ENCODE measurements around the gene KIFBP. TPM values are rescaled to one million over a fixed set of nuclear protein-coding genes. Genes with fewer than 3 reads are reported as not detected.

Gene KIFBP
- total and polyA plus RNA-seq, 7 donors, result 12.2 to 34.6 (median 21.0) TPM

DNA sequence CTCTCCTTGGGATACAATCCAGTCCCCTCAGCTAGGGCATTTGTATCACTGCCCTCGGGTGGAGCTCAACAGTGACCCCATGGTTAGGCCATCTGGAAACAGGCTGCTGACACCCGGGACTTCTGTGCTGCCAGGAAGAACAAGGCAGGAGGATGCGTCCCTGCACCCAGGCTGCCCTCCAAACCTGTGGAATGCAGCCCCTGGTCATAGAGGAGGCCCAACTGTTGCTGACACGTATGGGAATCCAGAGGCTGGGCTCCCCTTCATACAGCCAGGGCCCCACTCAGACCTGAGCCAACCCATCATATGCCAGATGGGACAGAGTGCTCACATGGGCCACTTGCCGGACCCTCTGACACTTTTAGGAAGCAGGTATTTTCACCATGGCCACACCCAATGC is 53.8 kb downstream of the KIFBP start:
- WGBS, 2 donors, result 82 to 89% methylated on average over 5 of the region's 5 CpGs
- no peaks in the 10 kb centered on the region for H3K9me3 ChIP-seq
- intact Hi-C loops (cut with DNase I), result no loop called here
- H3K27ac ChIP-seq, result no peak overlapping the region
- TF ChIP-seq, protein P1, sequence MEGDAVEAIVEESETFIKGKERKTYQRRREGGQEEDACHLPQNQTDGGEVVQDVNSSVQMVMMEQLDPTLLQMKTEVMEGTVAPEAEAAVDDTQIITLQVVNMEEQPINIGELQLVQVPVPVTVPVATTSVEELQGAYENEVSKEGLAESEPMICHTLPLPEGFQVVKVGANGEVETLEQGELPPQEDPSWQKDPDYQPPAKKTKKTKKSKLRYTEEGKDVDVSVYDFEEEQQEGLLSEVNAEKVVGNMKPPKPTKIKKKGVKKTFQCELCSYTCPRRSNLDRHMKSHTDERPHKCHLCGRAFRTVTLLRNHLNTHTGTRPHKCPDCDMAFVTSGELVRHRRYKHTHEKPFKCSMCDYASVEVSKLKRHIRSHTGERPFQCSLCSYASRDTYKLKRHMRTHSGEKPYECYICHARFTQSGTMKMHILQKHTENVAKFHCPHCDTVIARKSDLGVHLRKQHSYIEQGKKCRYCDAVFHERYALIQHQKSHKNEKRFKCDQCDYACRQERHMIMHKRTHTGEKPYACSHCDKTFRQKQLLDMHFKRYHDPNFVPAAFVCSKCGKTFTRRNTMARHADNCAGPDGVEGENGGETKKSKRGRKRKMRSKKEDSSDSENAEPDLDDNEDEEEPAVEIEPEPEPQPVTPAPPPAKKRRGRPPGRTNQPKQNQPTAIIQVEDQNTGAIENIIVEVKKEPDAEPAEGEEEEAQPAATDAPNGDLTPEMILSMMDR (IDR thresholded peaks at IDR 0.05), result no peak
- TF ChIP-seq EP300 (IDR thresholded peaks at IDR 0.05), result no peak
- TF ChIP-seq POLR2AphosphoS5 (IDR thresholded peaks at IDR 0.05), result no peak
- TF ChIP-seq POLR2A (IDR thresholded peaks at IDR 0.05), result no peak
- no peaks in the 10 kb centered on the region for H3K36me3 ChIP-seq
- H3K27me3 ChIP-seq, result no peaks in the 10 kb centered on the region
- DNase-seq, result no peak
- H3K4me3 ChIP-seq, result no peak overlapping the region
- no peaks in the 10 kb centered on the region for H3K4me1 ChIP-seq

DNA sequence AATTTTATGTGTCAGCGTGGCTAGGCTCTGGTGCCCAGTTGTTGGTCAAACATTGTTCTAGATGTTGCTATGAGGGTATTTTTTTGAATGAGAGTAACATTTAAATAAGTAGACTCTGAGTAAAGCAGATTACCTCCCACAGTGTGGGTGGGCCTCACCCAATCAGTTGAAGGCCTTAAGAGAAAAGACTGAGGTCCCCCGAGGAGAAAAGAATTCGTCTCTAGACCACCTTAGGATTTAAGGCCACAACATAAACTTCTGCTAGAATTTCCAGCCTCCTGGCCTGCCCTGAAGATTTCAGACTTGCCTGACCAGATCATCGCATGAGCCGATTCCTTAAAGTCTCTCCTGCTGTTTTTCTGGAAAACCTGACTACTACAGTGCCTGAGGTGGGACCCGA is 54.2 kb downstream of the KIFBP start:
- intact Hi-C loops (cut with DNase I), result no loop called here
- Histone ChIP-seq H3K36me3 (no peaks in the 10 kb centered on the region), H3K4me3 (no peak overlapping the region), H3K27ac (no peak overlapping the region), H3K9me3 (no peaks in the 10 kb centered on the region), H3K27me3 (no peaks in the 10 kb centered on the region), H3K4me1 (no peaks in the 10 kb centered on the region)
- 93 to 96% methylated on average over 6 of the region's 6 CpGs for WGBS, 2 donors
- no peak for DNase-seq
- TF ChIP-seq POLR2A (IDR thresholded peaks at IDR 0.05) (no peak), POLR2AphosphoS5 (IDR thresholded peaks at IDR 0.05) (no peak), EP300 (IDR thresholded peaks at IDR 0.05) (no peak)
- TF ChIP-seq, protein P1 (IDR thresholded peaks at IDR 0.05), result no peak

DNA sequence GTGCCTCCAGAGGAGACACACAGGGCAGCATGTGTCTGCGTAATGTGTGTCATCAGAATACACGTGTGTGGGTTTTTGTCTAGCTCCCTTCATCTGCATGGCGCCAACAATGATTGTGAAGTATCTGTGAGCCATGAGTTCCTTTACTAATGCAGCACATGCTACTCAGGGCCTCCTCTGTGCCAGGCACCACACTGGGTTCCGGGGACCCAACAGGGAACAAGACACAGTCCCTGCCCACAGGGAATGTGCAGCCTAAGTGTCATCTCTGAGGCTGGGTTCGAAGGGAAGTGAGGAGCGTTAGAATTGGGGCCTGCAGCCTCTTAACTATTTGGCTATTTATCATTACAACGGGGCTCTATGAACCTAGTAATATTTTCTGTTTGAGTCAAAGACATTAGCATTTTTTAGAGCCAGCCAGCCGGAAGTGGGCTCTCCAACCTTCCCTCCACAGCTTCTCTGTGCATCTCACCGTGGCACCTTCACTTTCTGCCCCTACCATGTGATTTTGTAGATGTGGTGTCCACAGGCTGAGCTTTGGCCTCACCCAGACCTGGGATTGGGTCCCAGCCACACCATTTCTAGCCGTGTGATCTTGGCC is 55.4 kb downstream of the KIFBP start:
- no peaks in the 10 kb centered on the region for H3K9me3 ChIP-seq
- TF ChIP-seq POLR2AphosphoS5 (IDR thresholded peaks at IDR 0.05) (no peak), POLR2A (IDR thresholded peaks at IDR 0.05) (no peak), EP300 (IDR thresholded peaks at IDR 0.05) (no peak)
- TF ChIP-seq, protein P1 (IDR thresholded peaks at IDR 0.05), result no peak
- no peaks in the 10 kb centered on the region for H3K27me3 ChIP-seq
- 68 to 81% methylated on average over 10 of the region's 10 CpGs for WGBS, 2 donors
- H3K4me3 ChIP-seq, result no peak overlapping the region
- intact Hi-C loops (cut with DNase I), result no loop called here
- H3K4me1 ChIP-seq, result no peaks in the 10 kb centered on the region
- H3K36me3 ChIP-seq, result no peaks in the 10 kb centered on the region
- peak overlapping the region in 1 of 4 donors; percentile 52 for H3K27ac ChIP-seq
- DNase-seq, result no peak

- Histone ChIP-seq H3K9me3 (no peaks in the 10 kb centered on the region), H3K4me1 (no peaks in the 10 kb centered on the region), H3K27ac (peak overlapping the region in 2 of 4 donors; percentile 47 to 52), H3K36me3 (no peaks in the 10 kb centered on the region), H3K27me3 (no peaks in the 10 kb centered on the region), H3K4me3 (no peak overlapping the region)
- intact Hi-C loops (cut with DNase I), result no loop called here
- no peak for TF ChIP-seq POLR2A (IDR thresholded peaks at IDR 0.05)
- TF ChIP-seq POLR2AphosphoS5 (IDR thresholded peaks at IDR 0.05), result no peak
- TF ChIP-seq, protein P1 (IDR thresholded peaks at IDR 0.05), result no peak
- DNase-seq, result no peak
- WGBS, 2 donors, result 47 to 82% methylated on average over 1 of the region's 1 CpG
These were observed 55.9 kb downstream of the KIFBP start for GRCh38 chr10:69044546-69044945.

Measured in sigmoid colon (tissue), 7 donors.